DOHH2 (cell line): ENCODE data around the gene PKIB.

Source experiments
- EZH2phosphoT487 ChIP-seq: fragments of 200-600 bp; sonication (generic); IDR thresholded peaks from 2 replicates; pipeline ENCODE4 v1.6.1; 2017; ENCODE audit warnings: borderline replicate concordance, mild to moderate bottlenecking, antibody characterized with exemption, low read length, moderate library complexity, mixed read lengths
- TF ChIP-seq, protein P1 (sequence below): fragments of 200-600 bp; sonication (generic); IDR thresholded peaks from one replicate; pipeline ENCODE4 v1.5.1; 2014; ENCODE audit warnings: antibody characterized with exemption, mild to moderate bottlenecking, low read depth, low read length; ENCODE audit not compliant: poor library complexity, severe bottlenecking

DNA sequence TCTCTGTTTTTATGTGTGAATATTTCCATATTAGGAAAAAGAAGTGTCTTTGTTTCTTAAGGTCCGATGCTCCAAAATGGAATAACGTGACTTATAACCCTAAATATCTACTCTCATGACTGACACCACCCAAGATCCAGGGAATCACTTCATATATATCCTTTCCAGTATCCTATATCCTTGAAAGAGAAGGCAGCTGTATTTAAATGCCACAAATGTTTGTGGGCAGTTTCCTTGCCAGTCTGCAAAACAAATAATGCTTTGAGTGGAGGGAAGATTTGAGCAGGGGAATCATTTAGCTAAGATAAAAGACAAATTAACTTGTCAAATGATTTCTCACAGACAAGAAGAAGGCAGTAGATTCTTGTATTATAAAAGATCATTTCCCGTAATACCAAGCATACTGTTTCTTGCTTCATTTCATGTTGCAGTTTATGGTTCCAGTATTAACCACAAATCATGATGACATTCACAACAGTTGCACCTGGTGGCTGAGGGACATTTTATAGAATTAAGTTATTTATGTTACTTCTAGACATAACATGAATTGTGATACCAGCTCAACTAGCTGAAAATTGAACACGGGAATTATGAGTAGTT lies 139.3 kb downstream of the PKIB start:
- TF ChIP-seq, protein P1, sequence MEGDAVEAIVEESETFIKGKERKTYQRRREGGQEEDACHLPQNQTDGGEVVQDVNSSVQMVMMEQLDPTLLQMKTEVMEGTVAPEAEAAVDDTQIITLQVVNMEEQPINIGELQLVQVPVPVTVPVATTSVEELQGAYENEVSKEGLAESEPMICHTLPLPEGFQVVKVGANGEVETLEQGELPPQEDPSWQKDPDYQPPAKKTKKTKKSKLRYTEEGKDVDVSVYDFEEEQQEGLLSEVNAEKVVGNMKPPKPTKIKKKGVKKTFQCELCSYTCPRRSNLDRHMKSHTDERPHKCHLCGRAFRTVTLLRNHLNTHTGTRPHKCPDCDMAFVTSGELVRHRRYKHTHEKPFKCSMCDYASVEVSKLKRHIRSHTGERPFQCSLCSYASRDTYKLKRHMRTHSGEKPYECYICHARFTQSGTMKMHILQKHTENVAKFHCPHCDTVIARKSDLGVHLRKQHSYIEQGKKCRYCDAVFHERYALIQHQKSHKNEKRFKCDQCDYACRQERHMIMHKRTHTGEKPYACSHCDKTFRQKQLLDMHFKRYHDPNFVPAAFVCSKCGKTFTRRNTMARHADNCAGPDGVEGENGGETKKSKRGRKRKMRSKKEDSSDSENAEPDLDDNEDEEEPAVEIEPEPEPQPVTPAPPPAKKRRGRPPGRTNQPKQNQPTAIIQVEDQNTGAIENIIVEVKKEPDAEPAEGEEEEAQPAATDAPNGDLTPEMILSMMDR, result no peak
- TF ChIP-seq EZH2phosphoT487, result no peak
